Posterior cingulate gyrus (tissue), 11 donors: ENCODE data around the gene FAM184B.

ENCODE experiments used
- DNase-seq, 10 donors: peaks; one replicate each; pipeline versions ENCODE4 v3.0.0 to v3.0.0-alpha.2; 2020 to 2021; ENCODE audit warnings: mixed read lengths in 3 of 10
- intact Hi-C: fragments of 100-400 bp; cut with DNase I; formaldehyde crosslinking; loops from one replicate; pipeline ENCODE4 v1.15.1; 2023

FAM184B gene

DNA sequence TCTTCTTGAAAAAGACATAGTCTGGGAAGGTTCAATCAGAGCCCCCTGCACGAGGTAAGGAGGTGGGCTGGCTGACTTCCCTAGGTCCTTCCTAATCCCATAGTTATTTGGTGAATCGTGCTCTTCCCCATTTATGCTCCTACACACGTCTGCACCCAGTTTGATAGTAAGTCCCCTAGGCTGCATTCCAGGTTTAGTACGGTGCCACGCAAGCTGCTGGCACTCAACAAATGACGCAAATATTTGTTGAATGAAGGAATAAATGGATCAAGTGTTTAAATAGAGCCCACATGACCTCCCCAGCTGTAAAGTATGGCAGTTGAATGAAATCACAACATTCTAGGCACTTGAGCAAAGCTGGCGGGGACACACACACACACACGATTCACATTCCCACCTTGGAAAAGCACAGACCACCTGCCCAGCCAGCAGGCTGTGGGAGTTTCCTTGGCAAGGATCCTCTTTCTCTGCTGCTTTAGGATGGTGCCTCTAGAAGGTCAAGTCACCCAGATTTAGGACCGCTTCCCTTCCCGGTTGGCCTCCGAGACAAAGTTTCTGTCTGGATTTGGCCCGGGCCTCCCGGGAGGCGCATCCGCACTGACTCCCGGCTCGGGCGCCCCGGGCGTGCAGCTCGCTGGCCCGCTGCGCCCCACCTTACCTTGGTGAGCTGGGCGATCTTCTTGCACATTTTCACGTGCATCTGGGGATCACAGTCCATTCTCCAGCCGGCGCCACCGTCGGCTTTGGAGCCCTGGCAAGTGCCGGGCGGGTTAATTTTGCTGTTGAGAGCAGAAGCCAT lies 721 bp downstream of the FAM184B start:
- intact Hi-C loops = no loop called here
- peak in 2 of 10 donors; percentile 9 to 80 for DNase-seq

DNA sequence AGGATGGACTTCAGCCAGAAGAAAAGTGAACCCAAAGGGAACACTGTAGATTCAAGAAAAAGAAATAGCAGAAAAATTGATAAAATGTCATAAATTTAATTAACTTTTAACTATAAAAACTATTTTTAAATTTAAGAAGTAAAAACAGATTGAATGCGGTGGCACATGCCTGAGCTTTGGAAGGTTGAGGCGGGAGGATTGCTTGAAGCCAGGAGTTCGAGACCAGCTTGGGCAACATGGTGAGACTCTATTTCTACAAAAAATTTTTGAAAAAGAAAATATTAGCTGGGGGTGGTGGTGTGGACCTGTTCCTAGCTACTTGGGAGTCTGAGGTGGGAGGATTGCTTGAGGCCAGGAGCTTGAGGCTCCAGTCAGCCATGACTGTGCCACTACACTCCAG lies 3.0 kb downstream of the FAM184B start:
- no peak for DNase-seq
- intact Hi-C loops = no loop called here

DNA sequence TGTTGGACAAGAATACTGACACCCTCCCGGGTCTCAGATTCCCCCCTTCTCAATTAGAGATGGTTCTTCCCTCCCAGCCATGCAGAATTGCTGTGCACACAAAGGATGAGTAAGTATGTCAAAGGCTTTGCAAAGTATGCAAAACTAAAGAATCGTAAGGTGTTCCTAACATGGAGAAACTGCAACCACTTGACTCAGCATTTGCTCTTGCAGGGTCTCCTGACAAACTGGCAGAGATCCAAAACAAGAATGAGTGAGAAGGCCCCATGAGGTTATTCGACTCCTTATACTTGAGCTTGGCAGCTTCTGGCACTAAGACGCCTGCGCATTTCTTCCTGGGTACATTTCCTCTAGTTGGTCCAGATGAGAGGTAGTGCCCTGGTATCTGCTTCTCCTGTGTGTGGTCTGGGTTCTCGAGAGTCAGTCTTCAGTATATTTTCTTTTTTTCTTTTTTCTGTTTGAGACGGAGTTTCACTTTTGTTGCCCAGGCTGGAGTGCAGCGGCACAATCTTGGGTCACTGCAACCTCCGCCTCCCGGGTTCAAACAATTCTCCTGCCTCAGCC lies 8.2 kb downstream of the FAM184B start:
- intact Hi-C loops = no loop called here
- DNase-seq = no peak

DNA sequence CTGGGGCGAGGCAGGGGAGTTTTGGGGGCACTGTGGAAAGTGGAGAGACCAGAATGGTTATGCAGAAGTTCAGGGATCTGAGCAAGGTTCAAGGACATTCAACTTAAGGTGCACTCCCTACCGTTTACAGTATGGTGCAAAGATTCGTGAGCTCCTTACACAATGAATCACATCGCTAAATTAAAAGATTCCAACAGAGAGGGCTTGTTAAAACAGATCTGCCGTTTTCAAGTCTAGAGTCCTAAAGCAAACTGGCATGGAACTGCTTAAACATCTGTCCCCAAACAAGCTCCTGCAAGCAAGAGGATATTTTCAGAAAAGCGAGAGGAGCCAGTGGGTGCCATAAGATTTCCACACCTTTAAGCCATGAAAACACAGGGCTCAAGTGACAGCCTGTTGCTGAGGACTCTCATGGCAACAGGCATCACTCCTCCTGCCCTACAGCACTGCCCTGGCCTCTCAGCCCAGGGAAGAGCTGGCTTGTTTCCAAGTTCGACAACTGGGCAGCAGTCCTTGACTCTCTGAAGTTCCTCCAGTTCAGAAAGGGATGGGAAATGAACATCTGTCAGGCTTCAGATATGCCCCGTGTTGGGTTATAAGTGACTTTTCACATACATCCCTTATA lies 10.0 kb downstream of the FAM184B start:
- intact Hi-C loops = no loop called here
- no peak for DNase-seq

DNA sequence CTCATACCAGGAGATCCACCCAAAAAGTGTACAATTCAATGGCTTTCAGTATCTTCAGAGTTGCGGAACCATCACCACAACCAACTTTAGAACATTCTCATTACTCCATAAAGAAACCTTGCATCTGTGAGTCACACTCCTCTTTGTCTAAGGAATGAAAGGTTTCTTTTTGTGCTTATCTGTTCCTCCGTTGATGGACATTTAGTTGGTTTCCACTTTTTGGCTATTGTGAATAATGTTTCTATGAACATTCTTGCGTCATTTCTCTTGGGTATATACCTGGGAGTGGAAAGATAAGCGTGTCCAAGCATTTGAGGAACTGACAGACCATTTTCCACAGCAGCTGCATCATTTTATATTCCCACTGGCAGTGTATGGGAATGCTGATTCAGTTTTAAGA lies 10.6 kb downstream of the FAM184B start:
- intact Hi-C loops = no loop called here
- DNase-seq = no peak

DNA sequence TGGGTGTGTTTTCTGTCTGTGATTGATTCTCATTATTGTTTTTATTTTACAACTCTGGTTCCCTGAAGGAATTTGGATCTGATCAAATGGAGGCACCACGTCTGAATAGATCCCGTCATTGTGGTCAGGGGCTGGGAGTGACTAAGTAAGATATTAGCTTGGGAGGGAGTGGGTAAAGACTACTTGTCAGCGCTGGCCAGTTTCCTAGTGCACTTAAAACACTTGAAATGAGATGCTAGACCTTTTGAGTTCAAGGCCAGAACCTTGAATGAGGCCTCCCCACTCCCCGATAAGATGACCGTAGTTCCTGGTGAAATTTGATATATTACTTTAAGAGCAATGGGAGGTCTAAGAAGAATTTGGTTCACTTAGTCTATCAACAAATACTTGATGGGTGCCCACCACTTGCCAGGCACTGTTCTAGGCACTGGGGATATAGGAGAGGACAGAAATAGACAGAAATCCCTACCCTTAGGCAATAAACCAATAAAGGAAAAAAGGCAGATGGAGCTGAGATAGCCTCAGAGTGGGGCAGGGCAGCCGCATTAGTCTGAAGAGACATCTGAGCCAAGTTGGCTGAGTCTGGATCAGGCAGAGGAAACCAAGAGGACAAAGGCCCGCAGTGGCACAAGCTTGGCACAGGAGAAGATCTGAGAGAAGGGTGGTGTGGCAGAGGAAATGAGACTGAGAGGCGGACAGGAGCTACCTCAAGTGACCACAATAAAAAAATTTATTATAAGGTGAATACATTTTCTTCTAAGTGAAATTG lies 11.8 kb downstream of the FAM184B start:
- intact Hi-C loops = no loop called here
- DNase-seq = no peak

DNA sequence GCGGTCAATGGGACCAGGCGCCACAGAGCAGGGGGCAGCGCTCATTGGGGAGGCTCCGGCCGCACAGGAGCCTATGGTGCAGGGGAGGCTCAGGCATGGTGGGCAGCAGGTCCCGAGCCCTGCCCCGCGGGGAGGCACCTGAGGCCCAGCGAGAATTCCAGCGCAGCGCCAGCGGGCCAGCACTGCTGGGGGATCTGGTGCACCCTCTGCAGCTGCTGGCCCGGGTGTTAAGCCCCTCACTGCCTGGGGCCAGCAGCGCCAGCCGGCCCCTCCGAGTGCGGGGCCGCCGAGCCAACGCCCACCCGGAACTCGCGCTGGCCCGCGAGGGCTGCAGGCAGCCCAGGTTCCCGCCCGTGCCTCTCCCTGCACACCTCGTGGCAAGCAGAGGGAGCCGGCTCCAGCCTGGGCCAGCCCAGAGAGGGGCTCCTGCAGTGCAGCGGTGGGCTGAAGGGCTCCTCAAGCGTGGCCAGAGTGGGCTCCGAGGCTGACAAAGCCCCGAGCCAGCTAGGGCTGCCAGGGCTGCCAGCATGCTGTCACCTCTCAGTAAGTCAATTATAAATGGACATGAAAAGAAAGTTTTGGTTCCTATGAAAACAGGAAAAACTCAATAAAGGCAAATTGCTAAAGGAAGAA lies 14.5 kb downstream of the FAM184B start:
- no peak for DNase-seq
- intact Hi-C loops = no loop called here

DNA sequence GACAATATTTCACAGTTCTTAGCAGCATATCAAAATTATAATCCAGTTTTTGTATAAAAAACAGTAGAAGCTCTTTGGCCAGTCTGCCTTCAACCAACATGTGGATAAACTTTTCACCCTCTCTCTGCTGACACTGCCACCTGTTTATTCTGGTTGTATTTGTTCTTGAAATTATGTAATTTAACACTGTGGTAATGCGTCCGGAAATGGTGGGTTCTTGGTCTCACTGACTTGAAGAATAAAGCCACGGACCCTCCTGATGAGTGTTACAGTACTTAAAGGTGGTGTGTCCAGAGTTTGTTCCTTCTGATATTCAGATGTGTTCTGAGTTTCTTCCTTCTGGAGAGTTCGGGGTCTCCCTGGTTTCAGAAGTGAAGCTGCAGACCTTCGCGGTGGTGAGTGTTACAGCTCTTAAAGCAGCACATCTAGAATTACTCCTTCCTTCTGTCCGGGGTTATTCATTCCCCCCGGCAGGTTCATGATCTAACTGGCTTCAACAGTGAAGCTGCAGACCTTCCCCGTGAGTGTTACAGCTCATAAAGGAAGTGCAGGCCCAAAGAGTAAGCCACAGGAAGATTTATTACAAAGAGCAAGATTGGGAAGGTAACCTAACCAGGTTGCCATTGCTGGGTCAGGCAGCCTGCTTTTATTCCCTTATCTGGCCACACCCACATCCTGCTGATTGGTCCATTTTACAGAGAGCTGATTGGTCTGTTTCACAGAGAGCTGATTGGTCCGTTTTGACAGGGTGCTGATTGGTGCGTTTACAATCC lies 15.7 kb downstream of the FAM184B start:
- no peak for DNase-seq
- intact Hi-C loops = no loop called here

DNA sequence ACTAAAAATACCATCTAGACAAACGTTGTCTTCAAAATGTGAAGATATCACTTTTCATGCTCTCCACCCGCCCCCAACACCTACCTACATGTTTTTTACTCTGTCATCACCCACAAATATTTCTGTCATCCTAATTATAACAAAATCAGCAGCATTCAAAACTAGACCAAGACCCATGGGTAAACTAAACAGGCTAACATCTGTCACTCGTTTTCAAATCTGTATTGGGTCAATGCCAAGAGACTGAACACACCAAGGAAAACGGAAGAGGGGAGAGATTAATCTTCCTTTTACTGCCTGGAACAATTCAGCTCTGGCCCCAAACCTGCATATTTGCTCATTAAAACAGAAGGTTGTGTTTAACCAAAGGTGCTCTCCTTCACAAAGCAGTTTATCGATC lies 17.5 kb downstream of the FAM184B start:
- intact Hi-C loops = no loop called here
- no peak for DNase-seq

DNA sequence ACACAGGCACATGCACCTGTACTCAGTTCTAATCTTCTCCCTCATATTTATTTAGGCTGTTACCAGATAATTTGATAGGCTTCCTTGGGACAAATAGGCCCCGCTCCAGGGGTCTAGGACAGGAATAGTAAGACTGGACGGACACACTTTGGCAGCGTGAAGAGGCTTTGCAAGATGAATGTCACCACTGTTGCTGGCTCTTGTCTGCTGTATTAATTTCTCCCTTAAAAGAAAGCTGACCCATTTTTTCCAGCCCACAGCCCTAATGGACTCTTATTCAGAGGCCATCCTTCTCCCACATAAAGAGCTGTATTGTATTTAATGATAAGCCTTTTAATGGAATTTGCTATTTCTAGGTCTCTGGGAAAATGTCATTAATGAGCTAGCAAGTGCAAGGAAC lies 18.0 kb downstream of the FAM184B start:
- intact Hi-C loops = no loop called here
- DNase-seq = no peak

DNA sequence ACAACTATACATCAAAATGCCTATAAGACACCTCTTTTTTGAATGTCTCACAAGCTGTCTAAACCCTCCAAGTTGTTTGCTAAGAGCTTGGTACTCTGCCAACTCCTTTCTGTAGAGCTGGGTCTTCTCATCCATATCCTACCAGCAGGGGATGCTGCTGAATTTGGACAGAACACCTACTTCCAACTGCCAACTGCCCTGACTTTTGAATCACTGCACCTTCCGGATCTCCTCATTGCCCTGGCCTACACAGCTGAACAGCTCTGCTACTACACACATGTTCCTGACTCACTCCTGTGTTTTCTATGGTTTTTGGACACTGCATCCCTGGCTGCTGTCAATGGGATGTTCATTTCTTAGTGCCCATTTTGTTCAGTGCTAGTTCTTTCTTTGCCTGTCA lies 18.7 kb downstream of the FAM184B start:
- intact Hi-C loops = no loop called here
- DNase-seq = no peak

DNA sequence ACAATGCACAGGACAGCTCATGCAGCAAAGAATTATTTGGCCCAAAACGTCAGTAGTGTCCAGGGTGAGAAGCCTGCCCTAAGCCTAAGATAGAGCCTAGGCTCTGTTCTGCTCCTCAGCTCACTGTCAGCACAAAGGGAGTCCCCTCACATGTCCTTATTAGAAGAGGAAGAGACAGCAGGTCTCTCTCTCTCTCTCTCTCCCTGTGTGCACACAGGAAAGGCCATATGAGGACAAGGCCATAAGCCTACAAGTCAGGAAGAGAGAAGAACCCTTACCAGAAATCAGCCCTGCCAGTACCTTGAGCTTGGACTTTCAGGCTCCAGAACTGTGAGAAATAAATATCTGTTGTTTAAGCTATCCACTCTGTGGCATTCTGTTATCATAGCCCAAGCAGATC lies 20.4 kb downstream of the FAM184B start:
- DNase-seq = no peak
- intact Hi-C loops = no loop called here

DNA sequence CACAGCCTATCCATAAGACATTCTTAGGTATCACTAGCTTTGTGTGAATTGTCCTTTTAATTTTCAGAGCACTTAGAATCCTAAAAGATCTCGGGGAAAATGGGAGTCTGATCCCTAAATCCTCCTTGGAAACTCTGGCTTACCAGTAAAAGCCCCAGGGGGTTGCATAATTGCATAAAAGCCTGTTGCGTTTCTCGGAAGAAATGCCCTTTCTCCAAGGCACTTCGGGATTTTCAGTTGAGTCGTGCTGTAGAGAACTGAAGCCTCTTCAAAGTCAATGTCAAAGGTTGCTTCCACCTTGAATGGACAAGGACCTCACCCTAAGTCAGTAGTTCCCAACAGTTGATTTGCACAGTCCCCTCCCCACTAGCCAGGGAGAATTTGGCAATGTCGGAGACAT lies 20.8 kb downstream of the FAM184B start:
- intact Hi-C loops = no loop called here
- DNase-seq = no peak

DNA sequence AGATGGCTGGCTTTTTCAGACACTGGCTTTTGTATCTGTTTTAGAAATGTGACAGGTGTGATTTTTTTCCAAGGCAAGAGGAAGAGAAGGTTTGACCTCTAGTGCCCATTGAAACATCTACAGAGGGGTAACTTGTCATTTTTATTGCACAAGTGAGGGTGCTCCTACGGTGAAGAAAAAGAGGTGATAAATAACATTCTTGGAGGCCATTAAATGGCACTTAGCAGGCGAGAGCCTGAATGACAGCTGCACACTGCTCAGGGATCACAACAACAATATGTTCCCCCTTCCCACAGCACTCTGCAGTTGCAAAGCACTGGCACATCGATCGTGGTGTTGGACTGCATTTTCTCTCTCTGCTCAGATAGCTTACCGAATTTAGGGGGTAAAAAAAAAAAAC lies 22.9 kb downstream of the FAM184B start:
- intact Hi-C loops = no loop called here
- no peak for DNase-seq

DNA sequence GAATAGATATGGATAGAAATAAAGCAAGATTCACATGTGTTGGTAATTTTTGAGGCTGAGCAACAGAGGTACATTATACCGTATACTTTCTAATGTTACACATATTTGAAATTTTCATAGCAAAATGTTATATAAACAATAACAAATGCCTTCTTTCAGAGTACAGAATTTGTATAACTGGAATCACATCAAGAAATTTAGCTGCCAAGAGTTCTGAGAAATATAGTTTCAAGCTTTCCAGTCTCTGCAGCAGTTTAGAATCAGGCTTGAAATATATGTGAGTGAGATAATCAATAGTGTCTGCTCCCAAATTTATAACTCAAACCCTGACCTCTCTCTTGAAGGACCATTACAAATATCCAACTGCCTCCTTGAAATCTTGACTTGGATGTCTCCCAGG lies 23.8 kb downstream of the FAM184B start:
- intact Hi-C loops = no loop called here
- no peak for DNase-seq

DNA sequence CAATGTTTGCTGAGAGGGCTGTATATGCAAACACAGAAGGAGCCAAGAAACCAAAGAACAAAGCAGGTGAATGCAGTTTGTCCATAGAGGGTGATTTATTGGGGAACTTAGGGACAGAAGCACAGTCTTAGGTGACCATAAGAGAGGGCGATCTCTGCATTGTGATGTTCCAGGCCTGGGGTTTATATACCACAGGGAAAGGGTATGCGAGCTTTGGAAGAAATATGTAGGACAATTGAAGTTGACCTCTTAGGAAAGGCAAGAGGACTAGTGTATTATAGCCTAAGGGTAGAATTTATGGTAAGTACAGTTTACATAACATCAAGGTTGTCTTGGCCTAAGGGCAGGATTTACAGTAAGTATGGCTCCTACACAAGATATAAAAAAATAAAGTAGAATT lies 27.8 kb downstream of the FAM184B start:
- intact Hi-C loops = no loop called here
- no peak for DNase-seq

DNA sequence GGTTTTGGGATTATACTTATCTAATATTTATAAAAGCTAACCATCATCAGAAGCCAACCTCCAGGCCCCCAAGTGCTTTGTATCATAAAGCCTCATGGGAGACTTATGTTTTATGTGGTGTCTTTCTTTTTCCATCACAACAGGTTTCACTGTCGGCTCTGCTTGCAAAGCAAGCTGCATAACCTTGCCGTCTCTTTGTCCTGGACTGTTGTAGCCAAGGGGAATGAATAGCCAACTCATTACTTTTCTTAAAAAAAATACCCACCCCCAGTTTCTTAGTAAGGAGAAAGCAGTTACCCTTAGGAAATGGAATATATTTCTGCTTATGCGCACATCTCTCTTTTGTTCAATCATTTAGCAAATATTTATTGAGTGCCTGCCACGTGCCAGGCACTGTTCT lies 40.7 kb downstream of the FAM184B start:
- intact Hi-C loops = no loop called here
- DNase-seq = no peak

DNA sequence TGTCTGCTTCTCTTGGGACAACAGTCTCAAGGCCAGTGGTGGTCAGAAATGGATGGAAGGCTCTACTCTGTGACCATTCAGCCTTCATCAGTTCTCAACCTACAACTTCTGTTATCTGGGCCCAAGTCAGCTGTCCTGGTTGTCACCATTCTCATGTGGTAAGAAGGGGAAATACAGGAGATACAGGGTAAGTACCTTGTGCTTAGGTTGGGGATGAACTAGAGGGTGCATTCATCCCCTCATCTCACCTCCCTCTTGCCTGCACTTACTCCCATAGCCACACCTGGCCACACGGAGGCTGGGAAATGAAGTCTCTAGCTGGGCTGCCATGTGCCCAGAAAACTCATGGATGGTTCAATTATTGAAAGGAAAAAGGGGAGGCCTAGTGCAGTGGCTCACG lies 44.9 kb downstream of the FAM184B start:
- intact Hi-C loops = no loop called here

DNA sequence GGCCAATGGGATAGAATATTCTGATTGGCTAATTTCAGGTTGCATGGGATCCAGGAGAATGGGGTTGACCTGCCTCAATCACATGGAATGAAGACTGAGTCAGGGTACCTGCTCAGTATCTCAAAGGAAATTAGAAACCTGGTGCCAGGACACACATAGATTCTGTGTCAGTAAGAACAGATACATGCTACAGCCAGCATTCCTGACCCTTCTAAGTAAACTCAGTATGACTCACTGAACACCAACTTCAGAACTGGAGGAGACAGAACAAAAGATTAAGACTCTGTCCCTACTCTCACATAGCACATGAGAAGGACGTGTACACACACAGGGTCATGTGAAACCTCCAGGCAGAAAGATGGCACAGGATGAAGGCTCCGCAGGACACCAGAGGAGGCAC lies 54.5 kb downstream of the FAM184B start:
- DNase-seq = no peak
- intact Hi-C loops = no loop called here

More for the DNA sequence above, 44.9 kb downstream of the FAM184B start:
- no peak for DNase-seq

DNA sequence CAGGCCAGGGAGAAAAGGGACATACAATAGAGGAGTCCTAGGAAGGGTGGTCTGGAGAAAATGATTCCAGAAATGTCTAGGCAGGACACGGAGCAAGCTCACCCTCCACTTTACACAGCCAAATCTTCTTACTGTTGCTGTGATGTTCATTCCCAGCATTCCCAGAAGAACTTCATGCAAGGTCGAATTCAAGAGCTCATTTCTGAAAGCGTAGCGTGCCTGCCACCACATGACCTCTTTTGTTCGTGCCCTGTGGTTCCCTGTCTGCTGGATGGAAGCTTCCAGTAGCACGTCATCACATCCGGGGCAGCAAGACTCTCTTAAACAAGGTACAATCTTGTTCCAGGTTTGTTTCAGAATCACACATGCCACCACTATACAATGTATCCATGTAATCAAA lies 57.8 kb downstream of the FAM184B start:
- DNase-seq = no peak
- intact Hi-C loops = no loop called here
